Smooth muscle cell (in vitro differentiated cells): ENCODE measurements around the gene CELF5. TPM values are rescaled to one million over a fixed set of nuclear protein-coding genes. Genes with fewer than 3 reads are reported as not detected.
A peak's percentile ranks its signal among the peaks of the same experiment; 100 is the strongest.

ENCODE experiments used
- DNase-seq: peaks from one replicate; lab custom pipeline; 2025; ENCODE audit not compliant: unreplicated experiment; lab: John Stamatoyannopoulos, UW
- H2AFZ ChIP-seq: fragments of 200-600 bp; sonication (generic); 2 replicates; pipeline ENCODE4 v1.6.0; 2016; ENCODE audit warnings: antibody characterized with exemption, low read depth, mild to moderate bottlenecking
- H3F3A ChIP-seq: fragments of 200-600 bp; sonication (generic); 2 replicates; pipeline ENCODE4 v1.6.0; 2017; ENCODE audit warnings: antibody characterized with exemption, low read depth
- H3K27ac ChIP-seq: fragments of 200-600 bp; sonication (generic); 2 replicates; pipeline ENCODE4 v1.5.1; 2016; ENCODE audit warnings: low read depth, mild to moderate bottlenecking
- H3K27me3 ChIP-seq: fragments of 200-600 bp; sonication (generic); 2 replicates; pipeline ENCODE4 v1.6.1; 2016; ENCODE audit warnings: low read depth, mild to moderate bottlenecking
- H3K36me3 ChIP-seq: fragments of 200-600 bp; sonication (generic); 2 replicates; pipeline ENCODE4 v1.5.1; 2016; ENCODE audit warnings: low read depth
- H3K4me1 ChIP-seq: fragments of 200-600 bp; sonication (generic); 2 replicates; pipeline ENCODE4 v1.5.1; 2016; ENCODE audit warnings: low read depth
- H3K4me2 ChIP-seq: fragments of 200-600 bp; sonication (generic); 2 replicates; pipeline ENCODE4 v1.6.0; 2016; ENCODE audit warnings: mild to moderate bottlenecking
- H3K4me3 ChIP-seq: fragments of 200-600 bp; sonication (generic); 2 replicates; pipeline ENCODE4 v1.5.1; 2016; ENCODE audit warnings: mild to moderate bottlenecking
- H3K79me2 ChIP-seq: fragments of 200-600 bp; sonication (generic); 2 replicates; pipeline ENCODE4 v1.6.0; 2016; ENCODE audit warnings: low read depth, mild to moderate bottlenecking
- H3K9ac ChIP-seq: fragments of 200-600 bp; sonication (generic); 2 replicates; pipeline ENCODE4 v1.6.0; 2016; ENCODE audit warnings: low read depth
- H3K9me3 ChIP-seq: fragments of 200-600 bp; sonication (generic); replicated peaks from 2 replicates; pipeline ENCODE4 v1.5.1; 2016; ENCODE audit warnings: low read depth
- H4K20me1 ChIP-seq: fragments of 200-600 bp; sonication (generic); 2 replicates; pipeline ENCODE4 v1.6.0; 2016; ENCODE audit warnings: low read depth
- WGBS: methylation state at CpG from one replicate; pipeline ENCODE4 v1.1.7; 2016; ENCODE audit warnings: low lambda C conversion rate; 5-methylcytosine and 5-hydroxymethylcytosine counted together
- polyA plus RNA-seq: library from polyadenylated mRNA; unstranded; fragments of >200 nt; fragmentation: Nextera tagmentation; extraction: Ambion mirVana; gene quantifications from 2 replicates; pipeline ENCODE4 v1.2.1, GENCODE V29; 2016
- total RNA-seq: library from RNA; depleted of rRNA; stranded (reverse); fragments of >200 nt; gene quantifications from 2 replicates; pipeline ENCODE4 v1.2.3, GENCODE V29; 2014
- TF ChIP-seq, protein P1 (sequence below): fragments of 200-600 bp; sonication (generic); IDR thresholded peaks from 2 replicates; pipeline ENCODE4 v1.5.1; 2017; ENCODE audit warnings: borderline replicate concordance, mild to moderate bottlenecking, antibody characterized with exemption; ENCODE audit not compliant: insufficient read depth, poor library complexity, severe bottlenecking

Gene CELF5
- total and polyA plus RNA-seq, 2 experiments from 2014 or later: 0.18 TPM; not detected in 1

DNA sequence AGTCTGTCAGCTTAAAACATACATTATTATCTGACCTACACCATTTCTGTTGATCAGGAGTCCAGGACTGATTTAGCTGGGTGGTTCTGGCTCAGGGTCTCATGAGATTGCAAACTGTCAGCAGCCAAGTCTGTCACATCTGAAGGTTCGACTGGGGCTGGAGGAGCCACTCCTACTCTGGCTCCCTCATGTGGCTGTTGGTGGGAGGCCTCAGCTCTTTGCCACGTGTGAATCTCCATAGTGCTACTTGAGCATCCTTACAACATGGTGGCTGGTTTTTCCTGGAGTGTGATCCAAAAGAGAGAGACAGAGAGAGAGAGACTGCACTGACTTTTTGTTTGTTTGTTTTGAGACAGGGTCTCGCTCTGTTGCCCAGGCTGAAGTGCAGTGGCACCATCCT is 78.3 kb downstream of the CELF5 start:
- Histone ChIP-seq H2AFZ (no peak overlapping the region), H3F3A (no peaks in the 10 kb centered on the region), H3K36me3 (no peaks in the 10 kb centered on the region), H3K27me3 (no peaks in the 10 kb centered on the region), H4K20me1 (no peaks in the 10 kb centered on the region), H3K79me2 (no peaks in the 10 kb centered on the region), H3K4me3 (no peak overlapping the region), H3K4me2 (no peak overlapping the region), H3K27ac (no peak overlapping the region), H3K4me1 (no peaks in the 10 kb centered on the region), H3K9ac (no peak overlapping the region), H3K9me3 (no peaks in the 10 kb centered on the region)
- TF ChIP-seq, protein P1, sequence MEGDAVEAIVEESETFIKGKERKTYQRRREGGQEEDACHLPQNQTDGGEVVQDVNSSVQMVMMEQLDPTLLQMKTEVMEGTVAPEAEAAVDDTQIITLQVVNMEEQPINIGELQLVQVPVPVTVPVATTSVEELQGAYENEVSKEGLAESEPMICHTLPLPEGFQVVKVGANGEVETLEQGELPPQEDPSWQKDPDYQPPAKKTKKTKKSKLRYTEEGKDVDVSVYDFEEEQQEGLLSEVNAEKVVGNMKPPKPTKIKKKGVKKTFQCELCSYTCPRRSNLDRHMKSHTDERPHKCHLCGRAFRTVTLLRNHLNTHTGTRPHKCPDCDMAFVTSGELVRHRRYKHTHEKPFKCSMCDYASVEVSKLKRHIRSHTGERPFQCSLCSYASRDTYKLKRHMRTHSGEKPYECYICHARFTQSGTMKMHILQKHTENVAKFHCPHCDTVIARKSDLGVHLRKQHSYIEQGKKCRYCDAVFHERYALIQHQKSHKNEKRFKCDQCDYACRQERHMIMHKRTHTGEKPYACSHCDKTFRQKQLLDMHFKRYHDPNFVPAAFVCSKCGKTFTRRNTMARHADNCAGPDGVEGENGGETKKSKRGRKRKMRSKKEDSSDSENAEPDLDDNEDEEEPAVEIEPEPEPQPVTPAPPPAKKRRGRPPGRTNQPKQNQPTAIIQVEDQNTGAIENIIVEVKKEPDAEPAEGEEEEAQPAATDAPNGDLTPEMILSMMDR: no peak
- 66% methylated on average over 3 of the region's 3 CpGs for WGBS
- no peak for DNase-seq

DNA sequence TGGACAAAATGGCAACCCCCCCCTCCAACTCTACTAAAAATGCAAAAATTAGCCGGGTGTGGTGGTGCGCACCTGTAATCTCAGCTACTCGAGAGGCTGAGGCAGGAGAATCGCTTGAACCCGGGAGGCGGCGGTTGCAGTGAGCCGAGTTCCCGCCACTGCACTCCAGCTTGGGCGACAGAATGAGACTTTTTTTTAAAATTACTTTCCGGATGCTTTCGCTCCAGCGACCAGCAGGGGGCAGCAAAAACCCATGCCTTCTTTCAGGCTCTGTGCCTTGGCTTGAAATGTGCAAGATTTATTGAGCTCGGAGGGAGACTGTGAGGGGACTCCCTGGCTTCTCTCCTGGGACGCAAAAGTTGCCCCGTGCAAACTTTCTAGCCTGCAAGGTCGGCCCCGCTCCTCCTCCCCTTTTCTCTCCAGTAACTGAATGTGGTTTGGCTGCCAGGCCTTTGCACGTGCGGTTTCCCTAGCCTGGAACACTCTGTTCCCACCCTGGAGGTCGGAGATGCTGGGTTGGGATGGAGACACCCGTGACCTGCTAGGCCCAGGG is 80.5 kb downstream of the CELF5 start:
- Histone ChIP-seq H3K27ac (no peak overlapping the region), H3K27me3 (peaks cover 5% of the 10 kb centered on the region), H3K36me3 (no peaks in the 10 kb centered on the region), H3K79me2 (no peaks in the 10 kb centered on the region), H3K4me2 (no peak overlapping the region), H3K9ac (no peak overlapping the region), H3F3A (no peaks in the 10 kb centered on the region), H4K20me1 (no peaks in the 10 kb centered on the region), H2AFZ (no peak overlapping the region), H3K4me1 (no peaks in the 10 kb centered on the region), H3K4me3 (no peak overlapping the region), H3K9me3 (no peaks in the 10 kb centered on the region)
- peak; percentile 40 for DNase-seq
- 29% methylated on average over 22 of the region's 22 CpGs for WGBS
- TF ChIP-seq, protein P1: peak; percentile 91

DNA sequence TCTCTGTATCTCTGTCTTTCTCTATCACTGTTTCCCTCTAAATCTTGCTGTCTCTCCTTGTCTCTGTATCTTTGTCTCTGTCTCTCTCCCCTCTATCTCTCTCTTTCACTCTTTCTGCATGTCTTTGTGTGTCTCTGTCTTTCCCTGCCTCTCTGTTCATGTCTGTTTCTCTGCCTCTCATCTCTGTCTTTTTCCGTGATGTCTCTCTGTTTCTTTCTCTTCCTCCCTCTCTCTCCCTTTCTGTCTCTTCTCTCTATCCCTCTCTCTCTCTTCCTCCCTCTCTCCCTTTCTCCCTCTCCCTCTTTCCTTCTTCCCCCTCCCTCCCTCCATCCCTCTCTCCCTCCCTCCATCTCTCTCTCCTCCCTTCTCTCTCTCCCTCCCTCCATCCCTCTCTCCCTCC is 85.3 kb downstream of the CELF5 start:
- Histone ChIP-seq H3K79me2 (no peaks in the 10 kb centered on the region), H3K27me3 (peaks cover 18% of the 10 kb centered on the region), H3K9me3 (no peaks in the 10 kb centered on the region), H3K4me1 (no peaks in the 10 kb centered on the region), H4K20me1 (no peaks in the 10 kb centered on the region), H3F3A (no peaks in the 10 kb centered on the region), H3K9ac (no peak overlapping the region), H2AFZ (no peak overlapping the region), H3K36me3 (no peaks in the 10 kb centered on the region), H3K27ac (no peak overlapping the region), H3K4me3 (no peak overlapping the region), H3K4me2 (no peak overlapping the region)
- 31% methylated on average over 1 of the region's 1 CpG for WGBS
- no peak for DNase-seq
- TF ChIP-seq, protein P1: no peak

DNA sequence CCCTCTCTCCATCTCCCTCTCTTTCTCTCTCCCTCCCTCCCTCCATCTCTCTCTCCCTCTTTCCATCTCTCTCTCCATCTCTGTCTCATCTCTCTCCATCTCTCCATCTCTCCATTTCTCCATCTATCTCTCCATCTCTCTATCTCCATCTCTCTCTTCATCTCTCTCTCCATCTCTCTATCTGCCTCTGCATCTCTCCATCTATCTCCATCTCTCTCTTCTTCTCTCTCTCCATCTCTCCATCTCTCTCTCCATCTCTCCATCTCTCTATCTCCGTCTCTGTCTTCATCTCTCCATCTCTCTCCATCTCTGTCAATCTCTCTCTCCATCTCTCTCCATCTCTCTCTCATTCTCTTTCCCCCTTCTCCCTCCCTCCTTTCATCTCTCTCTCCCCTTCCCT is 85.8 kb downstream of the CELF5 start:
- no peak overlapping the region for H3K27ac ChIP-seq
- no peak overlapping the region for H3K4me3 ChIP-seq
- H3K79me2 ChIP-seq: no peaks in the 10 kb centered on the region
- no peaks in the 10 kb centered on the region for H3F3A ChIP-seq
- DNase-seq: no peak
- H3K4me1 ChIP-seq: no peaks in the 10 kb centered on the region
- H2AFZ ChIP-seq: no peak overlapping the region
- no peaks in the 10 kb centered on the region for H3K36me3 ChIP-seq
- TF ChIP-seq, protein P1: no peak
- no peak overlapping the region for H3K4me2 ChIP-seq
- H3K27me3 ChIP-seq: peaks cover 18% of the 10 kb centered on the region
- H3K9ac ChIP-seq: no peak overlapping the region
- no peaks in the 10 kb centered on the region for H4K20me1 ChIP-seq
- 43% methylated on average over 1 of the region's 1 CpG for WGBS
- no peaks in the 10 kb centered on the region for H3K9me3 ChIP-seq
